Astrocyte (in vitro differentiated cells and primary cell): Measurements from ENCODE around the gene HECW1.

Experiments
- EZH2 ChIP-seq: IDR thresholded peaks from 2 replicates; pipeline ENCODE4 v1.6.1; 2012; ENCODE audit warnings: mild to moderate bottlenecking, low read length, inconsistent platforms; ENCODE audit not compliant: insufficient read depth
- TF ChIP-seq, protein P1 (sequence below): IDR thresholded peaks from 2 replicates; pipeline ENCODE4 v1.5.1; 2011; ENCODE audit warnings: low read depth, mild to moderate bottlenecking, inconsistent platforms, low read length, moderate library complexity; ENCODE audit not compliant: insufficient read depth

DNA sequence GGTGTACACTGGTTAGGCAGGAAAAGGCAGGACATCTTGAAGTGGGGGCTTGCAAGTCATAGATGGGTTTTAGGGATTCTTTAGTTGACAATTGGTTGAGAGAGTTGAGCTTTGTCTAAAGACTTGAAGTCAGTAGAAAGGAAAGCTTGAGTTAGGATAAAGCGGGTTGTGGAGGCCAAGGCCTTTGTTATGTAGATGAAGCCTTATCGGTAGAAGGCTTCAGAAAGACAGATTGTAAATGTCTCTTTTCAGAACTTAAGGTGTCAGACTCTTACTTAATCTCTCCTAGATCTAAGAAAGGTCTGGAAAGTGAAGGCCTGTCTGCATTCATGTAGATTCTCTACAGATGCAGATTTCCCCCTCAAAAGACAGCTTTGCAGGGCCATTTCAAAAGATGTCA, 177.4 kb downstream of the HECW1 start:
- TF ChIP-seq, protein P1, sequence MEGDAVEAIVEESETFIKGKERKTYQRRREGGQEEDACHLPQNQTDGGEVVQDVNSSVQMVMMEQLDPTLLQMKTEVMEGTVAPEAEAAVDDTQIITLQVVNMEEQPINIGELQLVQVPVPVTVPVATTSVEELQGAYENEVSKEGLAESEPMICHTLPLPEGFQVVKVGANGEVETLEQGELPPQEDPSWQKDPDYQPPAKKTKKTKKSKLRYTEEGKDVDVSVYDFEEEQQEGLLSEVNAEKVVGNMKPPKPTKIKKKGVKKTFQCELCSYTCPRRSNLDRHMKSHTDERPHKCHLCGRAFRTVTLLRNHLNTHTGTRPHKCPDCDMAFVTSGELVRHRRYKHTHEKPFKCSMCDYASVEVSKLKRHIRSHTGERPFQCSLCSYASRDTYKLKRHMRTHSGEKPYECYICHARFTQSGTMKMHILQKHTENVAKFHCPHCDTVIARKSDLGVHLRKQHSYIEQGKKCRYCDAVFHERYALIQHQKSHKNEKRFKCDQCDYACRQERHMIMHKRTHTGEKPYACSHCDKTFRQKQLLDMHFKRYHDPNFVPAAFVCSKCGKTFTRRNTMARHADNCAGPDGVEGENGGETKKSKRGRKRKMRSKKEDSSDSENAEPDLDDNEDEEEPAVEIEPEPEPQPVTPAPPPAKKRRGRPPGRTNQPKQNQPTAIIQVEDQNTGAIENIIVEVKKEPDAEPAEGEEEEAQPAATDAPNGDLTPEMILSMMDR, result no peak
- TF ChIP-seq EZH2, result no peak
